K562 (cell line): ENCODE data around the gene GUCY1A1. TPM values are rescaled to one million over a fixed set of nuclear protein-coding genes. Genes with fewer than 3 reads are reported as not detected.

ENCODE experiments used
- ATAC-seq: fragments of 200-7000 bp; cut with Tn5 transposase; 3 replicates; pipeline ENCODE4 v1.9.1; 2020; ENCODE audit warnings: moderate library complexity
- BruUV-seq: library from RNA; stranded (reverse); fragments of 400-500 nt; replicated peaks from 2 replicates; lab custom pipeline; 2021; lab: Mats Ljungman, UMichigan
- CTCF ChIA-PET: fragments of 300-600 bp; formaldehyde crosslinking; extraction: SDS; loops from one replicate; lab custom pipeline; 2021; ENCODE audit warnings: low intra/inter-chr PET ratio; lab: Yijun Ruan, JAX
- POLR2A ChIA-PET: fragments of 300-600, 350-650 bp; sonication (Branson Sonifier 250); formaldehyde crosslinking; extraction: SDS; loops from one replicate; lab custom pipeline; 2021; ENCODE audit warnings: antibody characterized with exemption, inconsistent platforms; lab: Yijun Ruan, JAX
- DNase-seq, 4 experiments: peaks; one replicate each; pipeline versions ENCODE4 v3.0.0 to v3.0.0-alpha.2; 2011 to 2018; ENCODE audit warnings: low spot score in 3 of 4, mixed read lengths in 3 of 4; ENCODE audit errors: extremely low read depth in 1 of 4
- FAIRE-seq: peaks from 2 replicates; lab custom pipeline; 2011; peaks lifted over from hg19 to GRCh38; lab: Jason Lieb, UNC
- H2AFZ ChIP-seq: 2 replicates; pipeline ENCODE4 v1.6.0; 2011; ENCODE audit warnings: low read depth, low read length, control low read depth, inconsistent platforms
- H3K27ac ChIP-seq: fragments of 200-600 bp; 3 replicates; pipeline ENCODE4 v1.8.0; 2011; ENCODE audit warnings: low read depth, mild to moderate bottlenecking, control low read depth, inconsistent platforms, low read length, moderate library complexity, mixed read lengths; ENCODE audit errors: extremely low read depth
- H3K27me3 ChIP-seq, 2 experiments: fragments of 300-600 bp in 1 of 2; 2 replicates in 1 of 2; 3 replicates in 1 of 2; pipeline versions ENCODE4 v1.6.0 to v1.8.0; 2011; ENCODE audit warnings: inconsistent platforms in 2 of 2, low read length in 2 of 2, mild to moderate bottlenecking in 1 of 2, mixed read lengths in 1 of 2, moderate library complexity in 1 of 2; ENCODE audit not compliant: control insufficient read depth in 2 of 2, insufficient read depth in 2 of 2
- H3K36me3 ChIP-seq: fragments of 300-600 bp; 3 replicates; pipeline ENCODE4 v1.8.0; 2011; ENCODE audit warnings: mild to moderate bottlenecking, low read length, inconsistent platforms; ENCODE audit not compliant: control insufficient read depth, insufficient read depth
- H3K4me1 ChIP-seq, 2 experiments: fragments of 200-600 bp in 1 of 2; replicated peaks in 1 of 2; 2 replicates in 1 of 2; 3 replicates in 1 of 2; pipeline versions ENCODE4 v1.5.1 to v1.8.0; 2011; ENCODE audit warnings: inconsistent platforms in 2 of 2, low read length in 2 of 2, mild to moderate bottlenecking in 1 of 2, mixed read lengths in 1 of 2, moderate library complexity in 1 of 2; ENCODE audit not compliant: control insufficient read depth in 2 of 2, insufficient read depth in 2 of 2
- H3K4me2 ChIP-seq: 2 replicates; pipeline ENCODE4 v1.6.1; 2011; ENCODE audit warnings: low read length, control low read depth, inconsistent platforms, mixed read lengths; ENCODE audit not compliant: insufficient read depth
- H3K4me3 ChIP-seq: fragments of 200-600 bp; sonication (generic), shearing (Covaris generic); 2 replicates; pipeline ENCODE4 v1.5.1; 2016; ENCODE audit warnings: control low read depth, inconsistent platforms
- H3K79me2 ChIP-seq: fragments of 200-600 bp; 3 replicates; pipeline ENCODE4 v1.8.0; 2011; ENCODE audit warnings: low read length, inconsistent platforms; ENCODE audit not compliant: control insufficient read depth, insufficient read depth
- H3K9ac ChIP-seq, 2 experiments: 2 replicates each; pipeline versions ENCODE4 v1.6.0 to v1.6.1; 2011; ENCODE audit warnings: low read depth in 2 of 2, low read length in 2 of 2, control low read depth in 1 of 2, inconsistent platforms in 1 of 2, mild to moderate bottlenecking in 1 of 2, mixed read lengths in 1 of 2; ENCODE audit not compliant: insufficient read depth in 1 of 2
- H3K9me1 ChIP-seq: one replicate; pipeline ENCODE4 v1.6.0; 2011; ENCODE audit warnings: inconsistent platforms, mild to moderate bottlenecking, low read length, moderate library complexity; ENCODE audit not compliant: control insufficient read depth, insufficient read depth
- H3K9me3 ChIP-seq: replicated peaks from 2 replicates; pipeline ENCODE4 v1.5.1; 2011; ENCODE audit warnings: low read depth, low read length, inconsistent platforms; ENCODE audit not compliant: control insufficient read depth, insufficient read depth
- H4K20me1 ChIP-seq: replicated peaks from 2 replicates; pipeline ENCODE4 v1.6.1; 2011; ENCODE audit warnings: low read length, inconsistent platforms, mixed read lengths; ENCODE audit not compliant: control insufficient read depth, insufficient read depth
- ARID2 ChIP-seq: fragments of 450-650 bp; IDR thresholded peaks from 2 replicates; pipeline ENCODE4 v1.6.1; 2017; ENCODE audit warnings: antibody characterized with exemption, mild to moderate bottlenecking
- BCL6 ChIP-seq: fragments of 250-450 bp; sonication (Bioruptor Pico); IDR thresholded peaks from 2 replicates; pipeline ENCODE4 v1.4.0; 2020
- CHD2 ChIP-seq: IDR thresholded peaks from 2 replicates; pipeline ENCODE4 v1.6.1; 2011; ENCODE audit warnings: low read depth, low read length
- GABPB1 ChIP-seq: sonication (generic); formaldehyde crosslinking; IDR thresholded peaks from 2 replicates; pipeline ENCODE4 v1.8.0; 2022; ENCODE audit warnings: mild to moderate bottlenecking, missing genetic modification reagents
- GATA2 ChIP-seq: sonication (generic); formaldehyde crosslinking; IDR thresholded peaks from 2 replicates; pipeline ENCODE4 v1.4.0; 2020; ENCODE audit warnings: mild to moderate bottlenecking, missing genetic modification reagents
- LARP7 ChIP-seq: fragments of 450-650 bp; IDR thresholded peaks from 2 replicates; pipeline ENCODE4 v1.6.1; 2016
- NRF1 ChIP-seq, 2 experiments: fragments of 450-650 bp; IDR thresholded peaks in 1 of 2; conservative IDR thresholded peaks in 1 of 2; 2 replicates each; pipeline ENCODE4 v1.6.1; 2014; ENCODE audit warnings: mild to moderate bottlenecking in 2 of 2
- PHB2 ChIP-seq: fragments of 450-650 bp; IDR thresholded peaks from 2 replicates; pipeline ENCODE4 v1.6.1; 2017; ENCODE audit warnings: low read depth
- POLR2AphosphoS2 ChIP-seq: IDR thresholded peaks from 2 replicates; pipeline ENCODE4 v1.6.1; 2012; ENCODE audit warnings: low read length, improper control_type of control experiment
- SP2 ChIP-seq: IDR thresholded peaks from 2 replicates; pipeline ENCODE4 v1.6.1; 2011; ENCODE audit warnings: mild to moderate bottlenecking, low read depth, low read length, moderate library complexity; ENCODE audit not compliant: poor library complexity, severe bottlenecking; ENCODE audit errors: extremely low read depth
- SREBF2 ChIP-seq: sonication (generic); formaldehyde crosslinking; IDR thresholded peaks from 2 replicates; pipeline ENCODE4 v1.4.0; 2020; ENCODE audit warnings: mild to moderate bottlenecking, missing genetic modification reagents
- TFAM ChIP-seq: fragments of 250-450 bp; sonication (Bioruptor Pico); conservative IDR thresholded peaks from 2 replicates; pipeline ENCODE4 v1.5.0; 2021; ENCODE audit warnings: mild to moderate bottlenecking, moderate library complexity
- ZKSCAN8 ChIP-seq: fragments of 200-800 bp; sonication (Bioruptor generic); IDR thresholded peaks from 2 replicates; pipeline ENCODE4 v1.6.1; 2016; ENCODE audit warnings: missing genetic modification characterization, missing compliant biosample characterization
- ZNF41 ChIP-seq: fragments of 250-450 bp; sonication (Bioruptor Pico); conservative IDR thresholded peaks from 2 replicates; pipeline ENCODE4 v1.4.0; 2020; ENCODE audit warnings: mild to moderate bottlenecking
- in situ Hi-C: fragments of 300-500 bp; cut with MboI; formaldehyde crosslinking; loops from 4 replicates; pipeline ENCODE4 v1.15.0; 2018; ENCODE audit warnings: inconsistent platforms, mixed read lengths
- intact Hi-C: fragments of 100-400 bp; cut with micrococcal nuclease; formaldehyde crosslinking; loops from 2 replicates; pipeline ENCODE4 v1.14.2; 2022
- polyA plus RNA-seq, 8 experiments: library from polyadenylated mRNA; depleted of rRNA in 4 of 8; stranded (reverse) in 5 of 8; unstranded in 3 of 8; fragments of >200 nt; fragmentation: Nextera tagmentation in 2 of 8; fragmentation: Illumina TruSeq in 1 of 8; extraction: Ambion mirVana in 2 of 8; extraction: Trizol in 1 of 8; gene quantifications; 2 replicates each; pipeline versions ENCODE4 v1.2.1 to v1.2.3, GENCODE V29; 2011 to 2014; ENCODE audit warnings: inconsistent platforms in 1 of 8, missing spikeins in 1 of 8
- total RNA-seq, 7 experiments: library from RNA; depleted of rRNA in 6 of 7; stranded (reverse); fragments of >200 nt in 6 of 7; fragmentation: Illumina TruSeq in 2 of 7; extraction: Trizol in 2 of 7; gene quantifications; 2 replicates each; pipeline versions ENCODE4 v1.2.1 to v1.2.3, GENCODE V29; 2011 to 2021; ENCODE audit warnings: low replicate concordance in 1 of 7
- TF ChIP-seq, protein P1 (sequence below): fragments of 450-650 bp; IDR thresholded peaks from one replicate; pipeline ENCODE4 v1.6.1; 2018; ENCODE audit warnings: mild to moderate bottlenecking, moderate library complexity; ENCODE audit not compliant: partially characterized antibody
- TF ChIP-seq, protein P2 (sequence below): IDR thresholded peaks from 2 replicates; pipeline ENCODE4 v1.6.1; 2011; ENCODE audit not compliant: insufficient read length; ENCODE audit errors: extremely low read depth

GUCY1A1 gene
- total and polyA plus RNA-seq, 9 of the 15 experiments (the other 6 are each of a cell fraction or from before 2014, with no cell fraction given): not detected

DNA sequence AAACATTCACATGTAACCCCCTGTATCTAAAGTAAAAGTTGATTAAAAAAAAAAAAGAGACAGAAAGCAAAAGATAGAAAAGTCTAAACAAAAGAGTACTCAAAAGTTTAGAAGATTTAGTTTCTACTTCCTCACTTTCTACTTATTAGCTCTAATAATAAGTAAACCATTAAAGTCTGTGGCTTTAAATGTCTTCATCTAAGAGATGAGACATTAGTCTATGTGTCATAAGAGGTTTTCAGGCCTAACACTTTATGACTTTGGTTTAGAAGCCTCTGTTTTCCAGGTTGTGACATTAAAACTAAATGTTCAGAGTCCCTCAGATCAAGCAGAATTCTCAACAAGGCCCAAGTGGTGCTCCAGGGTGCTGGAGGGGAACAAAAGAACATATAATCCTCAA is 42.2 kb upstream of the GUCY1A1 start:
- intact Hi-C loops (no loop called here), in situ Hi-C loops (no loop called here)
- CTCF ChIA-PET: no interaction called here
- no peak for FAIRE-seq
- ATAC-seq: no peak
- H3K36me3 ChIP-seq: no peaks in the 10 kb centered on the region
- H3K9ac ChIP-seq: no peak overlapping the region
- no peak overlapping the region for H2AFZ ChIP-seq
- H4K20me1 ChIP-seq: no peaks in the 10 kb centered on the region
- POLR2A ChIA-PET: interaction anchor here (0.6 kb wide), 1 partner anchor 1344 kb away, joined by 4 read pairs; no protein-coding TSS in a partner anchor
- H3K27me3 ChIP-seq: no peaks in the 10 kb centered on the region
- no peak for DNase-seq
- H3K79me2 ChIP-seq: no peaks in the 10 kb centered on the region
- no peaks in the 10 kb centered on the region for H3K9me3 ChIP-seq
- no peak overlapping the region for H3K27ac ChIP-seq
- TF ChIP-seq BCL6 (CRISPR knock-in tag): no peak
- no peak for TF ChIP-seq LARP7
- no peak for TF ChIP-seq POLR2AphosphoS2
- TF ChIP-seq, protein P1, sequence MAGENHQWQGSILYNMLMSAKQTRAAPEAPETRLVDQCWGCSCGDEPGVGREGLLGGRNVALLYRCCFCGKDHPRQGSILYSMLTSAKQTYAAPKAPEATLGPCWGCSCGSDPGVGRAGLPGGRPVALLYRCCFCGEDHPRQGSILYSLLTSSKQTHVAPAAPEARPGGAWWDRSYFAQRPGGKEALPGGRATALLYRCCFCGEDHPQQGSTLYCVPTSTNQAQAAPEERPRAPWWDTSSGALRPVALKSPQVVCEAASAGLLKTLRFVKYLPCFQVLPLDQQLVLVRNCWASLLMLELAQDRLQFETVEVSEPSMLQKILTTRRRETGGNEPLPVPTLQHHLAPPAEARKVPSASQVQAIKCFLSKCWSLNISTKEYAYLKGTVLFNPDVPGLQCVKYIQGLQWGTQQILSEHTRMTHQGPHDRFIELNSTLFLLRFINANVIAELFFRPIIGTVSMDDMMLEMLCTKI: no peak
- no peak for TF ChIP-seq ZKSCAN8 (CRISPR knock-in tag)
- TF ChIP-seq, protein P2, sequence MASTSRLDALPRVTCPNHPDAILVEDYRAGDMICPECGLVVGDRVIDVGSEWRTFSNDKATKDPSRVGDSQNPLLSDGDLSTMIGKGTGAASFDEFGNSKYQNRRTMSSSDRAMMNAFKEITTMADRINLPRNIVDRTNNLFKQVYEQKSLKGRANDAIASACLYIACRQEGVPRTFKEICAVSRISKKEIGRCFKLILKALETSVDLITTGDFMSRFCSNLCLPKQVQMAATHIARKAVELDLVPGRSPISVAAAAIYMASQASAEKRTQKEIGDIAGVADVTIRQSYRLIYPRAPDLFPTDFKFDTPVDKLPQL: no peak
- TF ChIP-seq GATA2 (CRISPR knock-in tag): no peak
- TF ChIP-seq PHB2: no peak
- no peak for TF ChIP-seq ZNF41 (CRISPR knock-in tag)
- no peak for TF ChIP-seq CHD2
- no peak for TF ChIP-seq ARID2
- TF ChIP-seq GABPB1 (CRISPR knock-in tag): no peak
- TF ChIP-seq TFAM (CRISPR knock-in tag): no peak
- no peak for TF ChIP-seq SREBF2 (CRISPR knock-in tag)
- no peak for TF ChIP-seq SP2
- no peak for TF ChIP-seq NRF1 (conservative IDR thresholded peaks at IDR 0.05 in 1 of 2, IDR thresholded peaks at IDR 0.05 in 1 of 2)
- no TSS peak for BruUV-seq
- no peaks in the 10 kb centered on the region for H3K4me1 ChIP-seq
- no peak overlapping the region for H3K4me3 ChIP-seq
- H3K9me1 ChIP-seq: no peaks in the 10 kb centered on the region
- H3K4me2 ChIP-seq: no peak overlapping the region
